HG02852 (cell line): ENCODE measurements around the gene AGBL1.

Source experiments
- ATAC-seq: cut with Tn5 transposase; IDR thresholded peaks from one replicate; pipeline ENCODE4 v1.9.1; 2021; ENCODE audit warnings: mild to moderate bottlenecking, moderate library complexity; ENCODE audit not compliant: unreplicated experiment

Gene AGBL1

GRCh38 chr15:86689006-86689405 is 609.3 kb downstream of the AGBL1 start:
- no peak for ATAC-seq

- ATAC-seq = no peak
Observed at GRCh38 chr15:86690566-86690965, 610.9 kb downstream of the AGBL1 start.

- ATAC-seq = no peak
Observed at GRCh38 chr15:86691091-86691663, 611.5 kb downstream of the AGBL1 start.

GRCh38 chr15:86700864-86701610 is 621.4 kb downstream of the AGBL1 start:
- ATAC-seq = no peak

- no peak for ATAC-seq
Observed at GRCh38 chr15:86701611-86701963, 621.9 kb downstream of the AGBL1 start.

- ATAC-seq = no peak
Observed at GRCh38 chr15:86706813-86707212, 627.1 kb downstream of the AGBL1 start.

GRCh38 chr15:86711476-86711875 is 631.8 kb downstream of the AGBL1 start:
- no peak for ATAC-seq

- ATAC-seq = no peak
Observed at GRCh38 chr15:86714241-86714640, 634.6 kb downstream of the AGBL1 start.

- no peak for ATAC-seq
Observed at GRCh38 chr15:86725628-86726027, 646.0 kb downstream of the AGBL1 start.

GRCh38 chr15:86735247-86736040 is 655.8 kb downstream of the AGBL1 start:
- no peak for ATAC-seq

- no peak for ATAC-seq
Observed at GRCh38 chr15:86741917-86742316, 662.2 kb downstream of the AGBL1 start.

GRCh38 chr15:86743283-86743903 is 663.7 kb downstream of the AGBL1 start:
- no peak for ATAC-seq

- no peak for ATAC-seq
Observed at GRCh38 chr15:86744198-86744780, 664.6 kb downstream of the AGBL1 start.

GRCh38 chr15:86751116-86751515 is 671.4 kb downstream of the AGBL1 start:
- no peak for ATAC-seq

- ATAC-seq = no peak
Observed at GRCh38 chr15:86754846-86755245, 675.2 kb downstream of the AGBL1 start.

- ATAC-seq = no peak
Observed at GRCh38 chr15:86756688-86757087, 677.0 kb downstream of the AGBL1 start.

GRCh38 chr15:86759800-86760523 is 680.3 kb downstream of the AGBL1 start:
- no peak for ATAC-seq

GRCh38 chr15:86762874-86763273 is 683.2 kb downstream of the AGBL1 start:
- no peak for ATAC-seq

GRCh38 chr15:86764021-86764420 is 684.4 kb downstream of the AGBL1 start:
- ATAC-seq = no peak

GRCh38 chr15:86765281-86765680 is 685.6 kb downstream of the AGBL1 start:
- ATAC-seq = no peak
